OCI-LY3 (cell line): ENCODE measurements around the gene TBC1D1.

Source experiments
- CTCF ChIP-seq: fragments of 200-600, 300-600 bp; sonication (generic); IDR thresholded peaks from 2 replicates; pipeline ENCODE4 v1.5.1; 2014; ENCODE audit warnings: antibody characterized with exemption, low read length, low read depth
- EZH2phosphoT487 ChIP-seq: fragments of 200-600 bp; shearing (Covaris generic); IDR thresholded peaks from 2 replicates; pipeline ENCODE4 v1.6.1; 2018; ENCODE audit warnings: antibody characterized with exemption, mixed run types, low read depth

GRCh38 chr4:37895271-37895670, 4.4 kb downstream of the TBC1D1 start:
- no peak for TF ChIP-seq CTCF
- no peak for TF ChIP-seq EZH2phosphoT487
